ENCODE measurements around the gene C1QTNF2.

DNA sequence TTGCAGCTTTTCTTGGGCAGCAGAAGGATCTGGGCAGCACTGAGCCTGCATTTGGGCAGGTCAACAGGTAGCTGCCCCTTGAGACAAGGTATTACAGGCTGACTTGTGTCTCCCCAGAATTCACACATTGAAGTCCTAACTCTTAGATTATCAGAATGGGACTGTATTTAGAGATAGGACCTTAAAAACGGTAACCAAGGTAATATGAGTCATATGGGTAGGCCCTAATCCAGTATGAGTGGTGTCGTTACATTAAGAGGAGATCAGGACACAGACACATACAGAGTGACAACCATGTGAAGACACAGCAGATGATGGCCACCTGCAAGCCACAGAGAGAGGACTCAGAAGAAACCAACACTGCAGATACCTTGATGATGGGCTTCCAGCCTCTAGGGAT, 3.2 kb downstream of the C1QTNF2 start:
- no peak for TF ChIP-seq EZH2 (IDR thresholded peaks at IDR 0.05; ENCODE audit: borderline replicate concordance, insufficient read depth, low read length, poor library complexity, severe bottlenecking)
- TF ChIP-seq, protein P1, sequence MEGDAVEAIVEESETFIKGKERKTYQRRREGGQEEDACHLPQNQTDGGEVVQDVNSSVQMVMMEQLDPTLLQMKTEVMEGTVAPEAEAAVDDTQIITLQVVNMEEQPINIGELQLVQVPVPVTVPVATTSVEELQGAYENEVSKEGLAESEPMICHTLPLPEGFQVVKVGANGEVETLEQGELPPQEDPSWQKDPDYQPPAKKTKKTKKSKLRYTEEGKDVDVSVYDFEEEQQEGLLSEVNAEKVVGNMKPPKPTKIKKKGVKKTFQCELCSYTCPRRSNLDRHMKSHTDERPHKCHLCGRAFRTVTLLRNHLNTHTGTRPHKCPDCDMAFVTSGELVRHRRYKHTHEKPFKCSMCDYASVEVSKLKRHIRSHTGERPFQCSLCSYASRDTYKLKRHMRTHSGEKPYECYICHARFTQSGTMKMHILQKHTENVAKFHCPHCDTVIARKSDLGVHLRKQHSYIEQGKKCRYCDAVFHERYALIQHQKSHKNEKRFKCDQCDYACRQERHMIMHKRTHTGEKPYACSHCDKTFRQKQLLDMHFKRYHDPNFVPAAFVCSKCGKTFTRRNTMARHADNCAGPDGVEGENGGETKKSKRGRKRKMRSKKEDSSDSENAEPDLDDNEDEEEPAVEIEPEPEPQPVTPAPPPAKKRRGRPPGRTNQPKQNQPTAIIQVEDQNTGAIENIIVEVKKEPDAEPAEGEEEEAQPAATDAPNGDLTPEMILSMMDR (IDR thresholded peaks at IDR 0.05; ENCODE audit: poor library complexity, severe bottlenecking) = no peak
- TF ChIP-seq, protein P2, sequence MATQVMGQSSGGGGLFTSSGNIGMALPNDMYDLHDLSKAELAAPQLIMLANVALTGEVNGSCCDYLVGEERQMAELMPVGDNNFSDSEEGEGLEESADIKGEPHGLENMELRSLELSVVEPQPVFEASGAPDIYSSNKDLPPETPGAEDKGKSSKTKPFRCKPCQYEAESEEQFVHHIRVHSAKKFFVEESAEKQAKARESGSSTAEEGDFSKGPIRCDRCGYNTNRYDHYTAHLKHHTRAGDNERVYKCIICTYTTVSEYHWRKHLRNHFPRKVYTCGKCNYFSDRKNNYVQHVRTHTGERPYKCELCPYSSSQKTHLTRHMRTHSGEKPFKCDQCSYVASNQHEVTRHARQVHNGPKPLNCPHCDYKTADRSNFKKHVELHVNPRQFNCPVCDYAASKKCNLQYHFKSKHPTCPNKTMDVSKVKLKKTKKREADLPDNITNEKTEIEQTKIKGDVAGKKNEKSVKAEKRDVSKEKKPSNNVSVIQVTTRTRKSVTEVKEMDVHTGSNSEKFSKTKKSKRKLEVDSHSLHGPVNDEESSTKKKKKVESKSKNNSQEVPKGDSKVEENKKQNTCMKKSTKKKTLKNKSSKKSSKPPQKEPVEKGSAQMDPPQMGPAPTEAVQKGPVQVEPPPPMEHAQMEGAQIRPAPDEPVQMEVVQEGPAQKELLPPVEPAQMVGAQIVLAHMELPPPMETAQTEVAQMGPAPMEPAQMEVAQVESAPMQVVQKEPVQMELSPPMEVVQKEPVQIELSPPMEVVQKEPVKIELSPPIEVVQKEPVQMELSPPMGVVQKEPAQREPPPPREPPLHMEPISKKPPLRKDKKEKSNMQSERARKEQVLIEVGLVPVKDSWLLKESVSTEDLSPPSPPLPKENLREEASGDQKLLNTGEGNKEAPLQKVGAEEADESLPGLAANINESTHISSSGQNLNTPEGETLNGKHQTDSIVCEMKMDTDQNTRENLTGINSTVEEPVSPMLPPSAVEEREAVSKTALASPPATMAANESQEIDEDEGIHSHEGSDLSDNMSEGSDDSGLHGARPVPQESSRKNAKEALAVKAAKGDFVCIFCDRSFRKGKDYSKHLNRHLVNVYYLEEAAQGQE (IDR thresholded peaks at IDR 0.05; ENCODE audit: borderline replicate concordance) = no peak
- no peak for TF ChIP-seq RAD21 (conservative IDR thresholded peaks at IDR 0.05)
- no peak for TF ChIP-seq EP300 (conservative IDR thresholded peaks at IDR 0.05; ENCODE audit: poor library complexity, severe bottlenecking)
- TF ChIP-seq MXI1 (conservative IDR thresholded peaks at IDR 0.05; ENCODE audit: poor library complexity, severe bottlenecking) = no peak
- TF ChIP-seq POLR2AphosphoS5 (IDR thresholded peaks at IDR 0.05) = no peak

Data from neural cell (in vitro differentiated cells).